A673 (cell line): Measurements from ENCODE around the gene SRRM2.

Source experiments
- EZH2 ChIP-seq: fragments of 200-600 bp; sonication (generic); IDR thresholded peaks from 2 replicates; pipeline ENCODE4 v1.6.1; 2017; ENCODE audit warnings: borderline replicate concordance, low read depth, mild to moderate bottlenecking, mixed read lengths, antibody characterized with exemption, low read length; ENCODE audit not compliant: poor library complexity, severe bottlenecking
- TF ChIP-seq, protein P1 (sequence below): fragments of 300-800, 200-600 bp; sonication (generic); conservative IDR thresholded peaks from 2 replicates; pipeline ENCODE4 v1.5.1; 2017; ENCODE audit warnings: low read depth, mild to moderate bottlenecking, antibody characterized with exemption, low read length, moderate library complexity, mixed read lengths

DNA sequence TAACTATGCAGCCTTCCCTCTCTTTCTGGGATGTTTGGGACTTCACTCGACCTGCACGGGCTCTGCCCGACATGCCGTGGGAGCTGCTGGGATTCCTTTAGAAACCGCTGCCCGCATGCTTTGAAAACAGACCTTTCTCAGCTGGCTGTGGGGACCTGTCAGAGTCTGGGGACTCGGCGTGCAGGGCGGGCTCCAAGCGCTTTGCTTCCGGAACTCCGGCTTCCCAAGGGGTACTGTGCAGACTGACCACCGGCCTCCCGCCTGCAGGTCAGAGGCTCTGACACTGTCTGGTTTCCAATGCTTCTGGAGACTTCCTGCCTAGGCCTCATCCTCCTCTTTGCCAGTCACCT is 44.2 kb upstream of the SRRM2 start:
- TF ChIP-seq, protein P1, sequence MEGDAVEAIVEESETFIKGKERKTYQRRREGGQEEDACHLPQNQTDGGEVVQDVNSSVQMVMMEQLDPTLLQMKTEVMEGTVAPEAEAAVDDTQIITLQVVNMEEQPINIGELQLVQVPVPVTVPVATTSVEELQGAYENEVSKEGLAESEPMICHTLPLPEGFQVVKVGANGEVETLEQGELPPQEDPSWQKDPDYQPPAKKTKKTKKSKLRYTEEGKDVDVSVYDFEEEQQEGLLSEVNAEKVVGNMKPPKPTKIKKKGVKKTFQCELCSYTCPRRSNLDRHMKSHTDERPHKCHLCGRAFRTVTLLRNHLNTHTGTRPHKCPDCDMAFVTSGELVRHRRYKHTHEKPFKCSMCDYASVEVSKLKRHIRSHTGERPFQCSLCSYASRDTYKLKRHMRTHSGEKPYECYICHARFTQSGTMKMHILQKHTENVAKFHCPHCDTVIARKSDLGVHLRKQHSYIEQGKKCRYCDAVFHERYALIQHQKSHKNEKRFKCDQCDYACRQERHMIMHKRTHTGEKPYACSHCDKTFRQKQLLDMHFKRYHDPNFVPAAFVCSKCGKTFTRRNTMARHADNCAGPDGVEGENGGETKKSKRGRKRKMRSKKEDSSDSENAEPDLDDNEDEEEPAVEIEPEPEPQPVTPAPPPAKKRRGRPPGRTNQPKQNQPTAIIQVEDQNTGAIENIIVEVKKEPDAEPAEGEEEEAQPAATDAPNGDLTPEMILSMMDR = no peak
- TF ChIP-seq EZH2 = no peak
